K562 (cell line): Measurements from ENCODE around the gene TUBB6. TPM values are rescaled to one million over a fixed set of nuclear protein-coding genes. Genes with fewer than 3 reads are reported as not detected.
A peak's percentile ranks its signal among the peaks of the same experiment; 100 is the strongest.

Experiments
- ATAC-seq: fragments of 200-7000 bp; cut with Tn5 transposase; 3 replicates; pipeline ENCODE4 v1.9.1; 2020; ENCODE audit warnings: moderate library complexity
- BruUV-seq: library from RNA; stranded (reverse); fragments of 400-500 nt; replicated peaks from 2 replicates; lab custom pipeline; 2021; lab: Mats Ljungman, UMichigan
- CTCF ChIA-PET: fragments of 300-600 bp; formaldehyde crosslinking; extraction: SDS; loops from one replicate; lab custom pipeline; 2021; ENCODE audit warnings: low intra/inter-chr PET ratio; lab: Yijun Ruan, JAX
- POLR2A ChIA-PET: fragments of 300-600, 350-650 bp; sonication (Branson Sonifier 250); formaldehyde crosslinking; extraction: SDS; loops from one replicate; lab custom pipeline; 2021; ENCODE audit warnings: antibody characterized with exemption, inconsistent platforms; lab: Yijun Ruan, JAX
- DNase-seq, 4 experiments: peaks; one replicate each; pipeline versions ENCODE4 v3.0.0 to v3.0.0-alpha.2; 2011 to 2018; ENCODE audit warnings: low spot score in 3 of 4, mixed read lengths in 3 of 4; ENCODE audit errors: extremely low read depth in 1 of 4
- FAIRE-seq: peaks from 2 replicates; lab custom pipeline; 2011; peaks lifted over from hg19 to GRCh38; lab: Jason Lieb, UNC
- H2AFZ ChIP-seq: 2 replicates; pipeline ENCODE4 v1.6.0; 2011; ENCODE audit warnings: low read depth, low read length, control low read depth, inconsistent platforms
- H3K27ac ChIP-seq: fragments of 200-600 bp; 3 replicates; pipeline ENCODE4 v1.8.0; 2011; ENCODE audit warnings: low read depth, mild to moderate bottlenecking, control low read depth, inconsistent platforms, low read length, moderate library complexity, mixed read lengths; ENCODE audit errors: extremely low read depth
- H3K27me3 ChIP-seq, 2 experiments: fragments of 300-600 bp in 1 of 2; 2 replicates in 1 of 2; 3 replicates in 1 of 2; pipeline versions ENCODE4 v1.6.0 to v1.8.0; 2011; ENCODE audit warnings: inconsistent platforms in 2 of 2, low read length in 2 of 2, mild to moderate bottlenecking in 1 of 2, mixed read lengths in 1 of 2, moderate library complexity in 1 of 2; ENCODE audit not compliant: control insufficient read depth in 2 of 2, insufficient read depth in 2 of 2
- H3K36me3 ChIP-seq: fragments of 300-600 bp; 3 replicates; pipeline ENCODE4 v1.8.0; 2011; ENCODE audit warnings: mild to moderate bottlenecking, low read length, inconsistent platforms; ENCODE audit not compliant: control insufficient read depth, insufficient read depth
- H3K4me1 ChIP-seq, 2 experiments: fragments of 200-600 bp in 1 of 2; replicated peaks in 1 of 2; 2 replicates in 1 of 2; 3 replicates in 1 of 2; pipeline versions ENCODE4 v1.5.1 to v1.8.0; 2011; ENCODE audit warnings: inconsistent platforms in 2 of 2, low read length in 2 of 2, mild to moderate bottlenecking in 1 of 2, mixed read lengths in 1 of 2, moderate library complexity in 1 of 2; ENCODE audit not compliant: control insufficient read depth in 2 of 2, insufficient read depth in 2 of 2
- H3K4me2 ChIP-seq: 2 replicates; pipeline ENCODE4 v1.6.1; 2011; ENCODE audit warnings: low read length, control low read depth, inconsistent platforms, mixed read lengths; ENCODE audit not compliant: insufficient read depth
- H3K4me3 ChIP-seq: fragments of 200-600 bp; sonication (generic), shearing (Covaris generic); 2 replicates; pipeline ENCODE4 v1.5.1; 2016; ENCODE audit warnings: control low read depth, inconsistent platforms
- H3K79me2 ChIP-seq: fragments of 200-600 bp; 3 replicates; pipeline ENCODE4 v1.8.0; 2011; ENCODE audit warnings: low read length, inconsistent platforms; ENCODE audit not compliant: control insufficient read depth, insufficient read depth
- H3K9ac ChIP-seq, 2 experiments: 2 replicates each; pipeline versions ENCODE4 v1.6.0 to v1.6.1; 2011; ENCODE audit warnings: low read depth in 2 of 2, low read length in 2 of 2, control low read depth in 1 of 2, inconsistent platforms in 1 of 2, mild to moderate bottlenecking in 1 of 2, mixed read lengths in 1 of 2; ENCODE audit not compliant: insufficient read depth in 1 of 2
- H3K9me1 ChIP-seq: one replicate; pipeline ENCODE4 v1.6.0; 2011; ENCODE audit warnings: inconsistent platforms, mild to moderate bottlenecking, low read length, moderate library complexity; ENCODE audit not compliant: control insufficient read depth, insufficient read depth
- H3K9me3 ChIP-seq: replicated peaks from 2 replicates; pipeline ENCODE4 v1.5.1; 2011; ENCODE audit warnings: low read depth, low read length, inconsistent platforms; ENCODE audit not compliant: control insufficient read depth, insufficient read depth
- H4K20me1 ChIP-seq: replicated peaks from 2 replicates; pipeline ENCODE4 v1.6.1; 2011; ENCODE audit warnings: low read length, inconsistent platforms, mixed read lengths; ENCODE audit not compliant: control insufficient read depth, insufficient read depth
- CREB3 ChIP-seq: fragments of 450-650 bp; conservative IDR thresholded peaks from 2 replicates; pipeline ENCODE4 v1.6.1; 2016; ENCODE audit warnings: missing genetic modification characterization, low read depth, mild to moderate bottlenecking, missing compliant biosample characterization, moderate library complexity
- EHMT2 ChIP-seq: fragments of 450-650 bp; IDR thresholded peaks from 2 replicates; pipeline ENCODE4 v1.6.1; 2018; ENCODE audit warnings: antibody characterized with exemption
- MTA1 ChIP-seq: fragments of 450-650 bp; IDR thresholded peaks from 2 replicates; pipeline ENCODE4 v1.6.1; 2017; ENCODE audit warnings: borderline replicate concordance
- MYNN ChIP-seq, 2 experiments: sonication (generic); formaldehyde crosslinking in 1 of 2; IDR thresholded peaks; 2 replicates each; pipeline versions ENCODE4 v1.5.0 to v1.6.1; 2016 to 2020; ENCODE audit warnings: antibody characterized with exemption in 1 of 2, missing genetic modification reagents in 1 of 2
- POLR2G ChIP-seq: fragments of 200-400 bp; formaldehyde crosslinking; IDR thresholded peaks from 2 replicates; pipeline ENCODE4 v1.6.1; 2017; ENCODE audit warnings: low read depth, mild to moderate bottlenecking, antibody characterized with exemption, low read length, moderate library complexity
- RBFOX2 ChIP-seq: fragments of 200-400 bp; formaldehyde crosslinking; IDR thresholded peaks from 2 replicates; pipeline ENCODE4 v1.6.1; 2017; ENCODE audit warnings: low read depth, mild to moderate bottlenecking, low read length, moderate library complexity
- SAFB2 ChIP-seq: fragments of 200-400 bp; formaldehyde crosslinking; IDR thresholded peaks from 2 replicates; pipeline ENCODE4 v1.6.1; 2018; ENCODE audit warnings: borderline replicate concordance, low read length, low read depth, moderate library complexity; ENCODE audit not compliant: severe bottlenecking
- YY1 ChIP-seq, 3 experiments: IDR thresholded peaks; 2 replicates each; pipeline ENCODE4 v1.6.1; 2011; ENCODE audit warnings: low read length in 2 of 3, mild to moderate bottlenecking in 2 of 3, moderate library complexity in 2 of 3, borderline replicate concordance in 1 of 3, control low read depth in 1 of 3, low read depth in 1 of 3; ENCODE audit not compliant: insufficient read depth in 3 of 3, insufficient replicate concordance in 2 of 3, control insufficient read depth in 1 of 3, insufficient read length in 1 of 3; ENCODE audit errors: extremely low read depth in 1 of 3
- ZBTB33 ChIP-seq: sonication (generic); formaldehyde crosslinking; IDR thresholded peaks from 2 replicates; pipeline ENCODE4 v1.8.1; 2023; ENCODE audit warnings: mild to moderate bottlenecking, missing genetic modification reagents
- ZNF232 ChIP-seq: sonication (generic); formaldehyde crosslinking; IDR thresholded peaks from 2 replicates; pipeline ENCODE4 v1.8.0; 2022; ENCODE audit warnings: mild to moderate bottlenecking, missing genetic modification reagents
- WGBS: fragments of 100-300 bp; shearing (Covaris generic); methylation state at CpG from one replicate; pipeline ENCODE4 v1.1.6; 2016; ENCODE audit warnings: low coverage, mixed read lengths; ENCODE audit not compliant: insufficient coverage; ENCODE audit errors: missing lambda C conversion rate; 5-methylcytosine and 5-hydroxymethylcytosine counted together
- in situ Hi-C: fragments of 300-500 bp; cut with MboI; formaldehyde crosslinking; loops from 4 replicates; pipeline ENCODE4 v1.15.0; 2018; ENCODE audit warnings: inconsistent platforms, mixed read lengths
- intact Hi-C: fragments of 100-400 bp; cut with micrococcal nuclease; formaldehyde crosslinking; loops from 2 replicates; pipeline ENCODE4 v1.14.2; 2022
- polyA plus RNA-seq, 8 experiments: library from polyadenylated mRNA; depleted of rRNA in 4 of 8; stranded (reverse) in 5 of 8; unstranded in 3 of 8; fragments of >200 nt; fragmentation: Nextera tagmentation in 2 of 8; fragmentation: Illumina TruSeq in 1 of 8; extraction: Ambion mirVana in 2 of 8; extraction: Trizol in 1 of 8; gene quantifications; 2 replicates each; pipeline versions ENCODE4 v1.2.1 to v1.2.3, GENCODE V29; 2011 to 2014; ENCODE audit warnings: inconsistent platforms in 1 of 8, missing spikeins in 1 of 8
- total RNA-seq, 7 experiments: library from RNA; depleted of rRNA in 6 of 7; stranded (reverse); fragments of >200 nt in 6 of 7; fragmentation: Illumina TruSeq in 2 of 7; extraction: Trizol in 2 of 7; gene quantifications; 2 replicates each; pipeline versions ENCODE4 v1.2.1 to v1.2.3, GENCODE V29; 2011 to 2021; ENCODE audit warnings: low replicate concordance in 1 of 7

The TUBB6 gene
- total and polyA plus RNA-seq, 9 of the 15 experiments (the other 6 are each of a cell fraction or from before 2014, with no cell fraction given) = 43.9 to 404 (median 81.1) TPM

GRCh38 chr18:12324991-12325725, 17.1 kb downstream of the TUBB6 start:
- no TSS peak for BruUV-seq
- Histone ChIP-seq H4K20me1 (no peaks in the 10 kb centered on the region), H3K36me3 (peaks cover 84% of the 10 kb centered on the region), H3K4me1 (peaks cover 0 to 7% of the 10 kb centered on the region in 2 experiments; a peak in 3 of 5 replicates), H3K9ac (no peak overlapping the region), H3K27ac (no peak overlapping the region), H3K4me3 (no peak overlapping the region), H3K9me1 (no peaks in the 10 kb centered on the region), H3K9me3 (no peaks in the 10 kb centered on the region), H3K79me2 (peaks cover 12% of the 10 kb centered on the region; the same call in 2 of the 3 replicates), H3K4me2 (no peak overlapping the region), H3K27me3 (no peaks in the 10 kb centered on the region), H2AFZ (no peak overlapping the region)
- TF ChIP-seq ZNF232 (CRISPR knock-in tag) (no peak), ZBTB33 (CRISPR knock-in tag) (peak; percentile 87), RBFOX2 (peak; percentile 46; the same call in 1 of the 2 replicates), MYNN (IDR thresholded peaks at IDR 0.05) (0 out of 2 replicates have a peak, but pooled peaks have one; percentile 7), MYNN (CRISPR knock-in tag; IDR thresholded peaks at IDR 0.05) (no peak), POLR2G (peak; percentile 59; the same call in 1 of the 2 replicates), YY1 (IDR thresholded peaks at IDR 0.05; ENCODE audit: borderline replicate concordance in 1 of 3, control insufficient read depth in 1 of 3, extremely low read depth in 1 of 3, insufficient read depth in 3 of 3, insufficient read length in 1 of 3, insufficient replicate concordance in 2 of 3, low read depth in 1 of 3, low read length in 2 of 3) (peak in 1 of 3 experiments; percentile 23), EHMT2 (no peak), MTA1 (no peak), SAFB2 (no peak), CREB3 (tag) (no peak)
- no peak for DNase-seq
- ChIA-PET CTCF (interaction anchor here (0.5 kb wide), 1 partner anchor 834 kb away, joined by 4 read pairs; no protein-coding TSS in a partner anchor), POLR2A (interaction anchor here (0.6 to 4.1 kb wide), 4 partner anchors 9 to 1242 kb away, joined by 3 to 22 read pairs (median 7); no protein-coding TSS in a partner anchor)
- ATAC-seq = no peak
- intact Hi-C loops = loop anchor here (5.0 kb wide), 1 partner anchor 43 kb away; no protein-coding TSS in a partner anchor
- in situ Hi-C loops = no loop called here
- WGBS = 97% methylated on average over 37 of the region's 58 CpGs
- no peak for FAIRE-seq
